Measurements from ENCODE around the gene LHX5.
"Not testable (repeated sequence)": the region's sequence is repeated elsewhere in the genome, so short reads cannot be mapped to it uniquely, and the experiment has no call there.

The LHX5 gene

GRCh38 chr12:113495941-113496340 lies 24.3 kb upstream of the LHX5 start:
- 86% methylated on average over 6 of the region's 6 CpGs for WGBS
- not testable (repeated sequence) for DNase-seq

GRCh38 chr12:113488322-113488721 lies 16.7 kb upstream of the LHX5 start:
- no peak overlapping the region for H3K4ac ChIP-seq (ENCODE audit: low read depth in 1 of 2, low read length in 2 of 2)
- H3K18ac ChIP-seq (ENCODE audit: low read depth in 1 of 2, low read length in 2 of 2), result no peak overlapping the region
- no peak for DNase-seq
- H3K9me3 ChIP-seq (ENCODE audit: control insufficient read depth, low read length), result no peaks in the 10 kb centered on the region
- H2AK5ac ChIP-seq (ENCODE audit: low read length, severe bottlenecking), result no peak overlapping the region
- H3K36me3 ChIP-seq (ENCODE audit: control insufficient read depth in 1 of 2, insufficient read depth in 2 of 2, low read depth in 1 of 2, low read length in 2 of 2), result no peaks in the 10 kb centered on the region
- H4K91ac ChIP-seq (ENCODE audit: low read length), result no peak overlapping the region
- H3K4me2 ChIP-seq (ENCODE audit: low read length, poor library complexity, severe bottlenecking), result no peak overlapping the region
- no peak overlapping the region for H2BK15ac ChIP-seq (ENCODE audit: low read depth, poor library complexity, severe bottlenecking)
- H3K23ac ChIP-seq (ENCODE audit: low read length in 2 of 2), result no peak overlapping the region
- WGBS, result 70% methylated on average over 3 of the region's 3 CpGs
- no peaks in the 10 kb centered on the region for H3K79me1 ChIP-seq (replicated peaks; ENCODE audit: low read length, poor library complexity, severe bottlenecking)
- H2BK12ac ChIP-seq (ENCODE audit: low read length in 2 of 2), result no peak overlapping the region
- H2AFZ ChIP-seq (ENCODE audit: low read depth, low read length), result no peak overlapping the region
- H4K8ac ChIP-seq (ENCODE audit: low read length), result no peak overlapping the region
- no peak overlapping the region for H3K9ac ChIP-seq (ENCODE audit: low read length)
- H3K4me3 ChIP-seq (ENCODE audit: insufficient read depth in 1 of 2, low read depth in 1 of 2, low read length in 2 of 2), result no peak overlapping the region
- H3K27ac ChIP-seq (ENCODE audit: low read length, poor library complexity, severe bottlenecking), result no peak overlapping the region
- no peak overlapping the region for H2BK5ac ChIP-seq (ENCODE audit: low read depth, low read length, poor library complexity, severe bottlenecking)
- H3K14ac ChIP-seq (ENCODE audit: low read length in 2 of 2), result no peak overlapping the region
- H3K27me3 ChIP-seq (ENCODE audit: control insufficient read depth in 1 of 2, insufficient read depth in 1 of 2, low read length in 2 of 2), result peaks cover 50 to 52% of the 10 kb centered on the region in 2 experiments
- H3K4me1 ChIP-seq (ENCODE audit: control insufficient read depth, insufficient read depth, low read depth, low read length), result no peaks in the 10 kb centered on the region
- H2BK120ac ChIP-seq (ENCODE audit: low read depth, low read length), result no peak overlapping the region

More at GRCh38 chr12:113495941-113496340, 24.3 kb upstream of the LHX5 start:
- H2AFZ ChIP-seq (ENCODE audit: low read depth, low read length); H3K4me2 ChIP-seq (ENCODE audit: low read length, poor library complexity, severe bottlenecking); H3K36me3 ChIP-seq (ENCODE audit: control insufficient read depth in 1 of 2, insufficient read depth in 2 of 2, low read depth in 1 of 2, low read length in 2 of 2); H2BK5ac ChIP-seq (ENCODE audit: low read depth, low read length, poor library complexity, severe bottlenecking); H3K14ac ChIP-seq (ENCODE audit: low read length in 2 of 2); H2AK5ac ChIP-seq (ENCODE audit: low read length, severe bottlenecking); H3K23ac ChIP-seq (ENCODE audit: low read length in 2 of 2); H3K9me3 ChIP-seq (ENCODE audit: control insufficient read depth, low read length); H3K4me1 ChIP-seq (ENCODE audit: control insufficient read depth, insufficient read depth, low read depth, low read length); H3K9ac ChIP-seq (ENCODE audit: low read length); H2BK15ac ChIP-seq (ENCODE audit: low read depth, poor library complexity, severe bottlenecking); H3K79me1 ChIP-seq (replicated peaks; ENCODE audit: low read length, poor library complexity, severe bottlenecking); H4K91ac ChIP-seq (ENCODE audit: low read length); H3K4me3 ChIP-seq (ENCODE audit: insufficient read depth in 1 of 2, low read depth in 1 of 2, low read length in 2 of 2); H3K27ac ChIP-seq (ENCODE audit: low read length, poor library complexity, severe bottlenecking); H2BK120ac ChIP-seq (ENCODE audit: low read depth, low read length); H3K18ac ChIP-seq (ENCODE audit: low read depth in 1 of 2, low read length in 2 of 2); H2BK12ac ChIP-seq (ENCODE audit: low read length in 2 of 2); H3K4ac ChIP-seq (ENCODE audit: low read depth in 1 of 2, low read length in 2 of 2); H4K8ac ChIP-seq (ENCODE audit: low read length): not testable (repeated sequence)
- H3K27me3 ChIP-seq (ENCODE audit: control insufficient read depth in 1 of 2, insufficient read depth in 1 of 2, low read length in 2 of 2), result peaks cover 22 to 51% of the 10 kb centered on the region in 2 experiments

- Histone ChIP-seq H2AFZ (ENCODE audit: low read depth, low read length) (no peak overlapping the region), H3K36me3 (ENCODE audit: control insufficient read depth in 1 of 2, insufficient read depth in 2 of 2, low read depth in 1 of 2, low read length in 2 of 2) (no peaks in the 10 kb centered on the region), H2AK5ac (ENCODE audit: low read length, severe bottlenecking) (no peak overlapping the region), H3K79me1 (replicated peaks; ENCODE audit: low read length, poor library complexity, severe bottlenecking) (no peaks in the 10 kb centered on the region), H3K4ac (ENCODE audit: low read depth in 1 of 2, low read length in 2 of 2) (no peak overlapping the region), H3K18ac (ENCODE audit: low read depth in 1 of 2, low read length in 2 of 2) (no peak overlapping the region), H3K9me3 (ENCODE audit: control insufficient read depth, low read length) (no peaks in the 10 kb centered on the region), H3K23ac (ENCODE audit: low read length in 2 of 2) (no peak overlapping the region), H3K14ac (ENCODE audit: low read length in 2 of 2) (no peak overlapping the region), H2BK120ac (ENCODE audit: low read depth, low read length) (no peak overlapping the region), H2BK12ac (ENCODE audit: low read length in 2 of 2) (no peak overlapping the region), H4K91ac (ENCODE audit: low read length) (no peak overlapping the region), H4K8ac (ENCODE audit: low read length) (no peak overlapping the region), H3K4me2 (ENCODE audit: low read length, poor library complexity, severe bottlenecking) (no peak overlapping the region), H3K27me3 (ENCODE audit: control insufficient read depth in 1 of 2, insufficient read depth in 1 of 2, low read length in 2 of 2) (peaks cover 54 to 67% of the 10 kb centered on the region in 2 experiments), H3K9ac (ENCODE audit: low read length) (no peak overlapping the region), H2BK5ac (ENCODE audit: low read depth, low read length, poor library complexity, severe bottlenecking) (no peak overlapping the region), H3K4me1 (ENCODE audit: control insufficient read depth, insufficient read depth, low read depth, low read length) (no peaks in the 10 kb centered on the region), H3K4me3 (ENCODE audit: insufficient read depth in 1 of 2, low read depth in 1 of 2, low read length in 2 of 2) (no peak overlapping the region), H2BK15ac (ENCODE audit: low read depth, poor library complexity, severe bottlenecking) (no peak overlapping the region), H3K27ac (ENCODE audit: low read length, poor library complexity, severe bottlenecking) (no peak overlapping the region)
- 34% methylated on average over 4 of the region's 4 CpGs for WGBS
- DNase-seq, result no peak
These were observed 15.1 kb upstream of the LHX5 start for GRCh38 chr12:113486722-113487121.

- H3K4ac ChIP-seq (ENCODE audit: low read depth in 1 of 2, low read length in 2 of 2), result no peak overlapping the region
- no peak overlapping the region for H2BK120ac ChIP-seq (ENCODE audit: low read depth, low read length)
- H3K79me1 ChIP-seq (replicated peaks; ENCODE audit: low read length, poor library complexity, severe bottlenecking), result no peaks in the 10 kb centered on the region
- H3K9me3 ChIP-seq (ENCODE audit: control insufficient read depth, low read length), result no peaks in the 10 kb centered on the region
- H3K4me1 ChIP-seq (ENCODE audit: control insufficient read depth, insufficient read depth, low read depth, low read length), result no peaks in the 10 kb centered on the region
- H3K23ac ChIP-seq (ENCODE audit: low read length in 2 of 2), result no peak overlapping the region
- WGBS, result 2% methylated on average over 2 of the region's 2 CpGs
- H3K4me3 ChIP-seq (ENCODE audit: insufficient read depth in 1 of 2, low read depth in 1 of 2, low read length in 2 of 2), result no peak overlapping the region
- H3K4me2 ChIP-seq (ENCODE audit: low read length, poor library complexity, severe bottlenecking), result no peak overlapping the region
- no peak overlapping the region for H2AFZ ChIP-seq (ENCODE audit: low read depth, low read length)
- no peak overlapping the region for H3K27ac ChIP-seq (ENCODE audit: low read length, poor library complexity, severe bottlenecking)
- no peak overlapping the region for H2BK12ac ChIP-seq (ENCODE audit: low read length in 2 of 2)
- no peak overlapping the region for H4K91ac ChIP-seq (ENCODE audit: low read length)
- no peak overlapping the region for H3K9ac ChIP-seq (ENCODE audit: low read length)
- H3K18ac ChIP-seq (ENCODE audit: low read depth in 1 of 2, low read length in 2 of 2), result no peak overlapping the region
- H3K27me3 ChIP-seq (ENCODE audit: control insufficient read depth in 1 of 2, insufficient read depth in 1 of 2, low read length in 2 of 2), result peaks cover 63 to 78% of the 10 kb centered on the region in 2 experiments
- no peaks in the 10 kb centered on the region for H3K36me3 ChIP-seq (ENCODE audit: control insufficient read depth in 1 of 2, insufficient read depth in 2 of 2, low read depth in 1 of 2, low read length in 2 of 2)
- no peak overlapping the region for H3K14ac ChIP-seq (ENCODE audit: low read length in 2 of 2)
- H2BK5ac ChIP-seq (ENCODE audit: low read depth, low read length, poor library complexity, severe bottlenecking), result no peak overlapping the region
- DNase-seq, result no peak
- no peak overlapping the region for H4K8ac ChIP-seq (ENCODE audit: low read length)
- H2BK15ac ChIP-seq (ENCODE audit: low read depth, poor library complexity, severe bottlenecking), result no peak overlapping the region
- no peak overlapping the region for H2AK5ac ChIP-seq (ENCODE audit: low read length, severe bottlenecking)
These were observed 13.7 kb upstream of the LHX5 start for GRCh38 chr12:113485330-113485729.

Data from mesenchymal stem cell (in vitro differentiated cells and primary cell).